Epidermal melanocyte (primary cell): ENCODE results near the gene KCNAB3.
A peak's percentile ranks its signal among the peaks of the same experiment; 100 is the strongest.

Experiments used
- DNase-seq: peaks from one replicate; pipeline ENCODE4 v3.0.0; 2011; ENCODE audit warnings: low spot score; ENCODE audit not compliant: insufficient read length

The KCNAB3 gene

DNA sequence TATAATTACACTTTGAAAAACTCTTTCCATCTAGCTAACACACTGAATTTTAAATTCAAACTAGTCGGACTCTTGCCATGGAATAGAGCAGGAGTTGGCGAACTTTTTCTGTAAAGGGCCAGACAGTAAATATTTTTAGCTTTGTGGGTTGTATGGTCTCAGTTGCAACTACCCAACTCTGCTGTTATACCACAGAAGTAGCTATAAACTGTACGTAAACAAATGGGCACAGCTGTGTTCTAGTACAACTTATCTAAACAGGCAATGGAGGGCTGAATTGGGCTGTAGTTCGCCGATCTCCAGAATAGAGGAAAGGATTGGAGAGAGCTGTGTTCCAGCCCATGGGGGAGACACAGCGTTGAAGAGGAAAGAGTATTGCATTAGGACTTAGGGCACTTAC lies 11.1 kb upstream of the KCNAB3 start:
- DNase-seq = no peak

DNA sequence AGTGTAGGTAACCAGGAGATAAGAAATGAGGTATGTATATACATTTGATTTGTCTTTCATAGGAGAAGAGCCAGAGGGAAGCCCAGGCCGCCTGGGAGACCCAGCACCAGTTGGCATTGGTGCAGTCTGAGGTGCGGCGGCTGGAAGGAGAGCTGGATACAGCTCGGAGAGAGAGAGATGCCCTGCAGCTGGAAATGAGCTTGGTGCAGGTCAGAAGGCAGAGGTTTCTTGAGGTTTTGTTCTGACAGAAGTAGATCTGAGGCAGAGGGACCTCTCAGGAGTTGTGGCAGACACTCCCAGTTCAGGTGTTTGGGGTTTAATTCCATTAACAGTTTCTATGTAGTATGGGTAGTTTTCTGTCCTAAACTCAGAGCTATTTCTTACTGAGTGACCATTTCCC lies 10.4 kb upstream of the KCNAB3 start:
- DNase-seq = no peak

DNA sequence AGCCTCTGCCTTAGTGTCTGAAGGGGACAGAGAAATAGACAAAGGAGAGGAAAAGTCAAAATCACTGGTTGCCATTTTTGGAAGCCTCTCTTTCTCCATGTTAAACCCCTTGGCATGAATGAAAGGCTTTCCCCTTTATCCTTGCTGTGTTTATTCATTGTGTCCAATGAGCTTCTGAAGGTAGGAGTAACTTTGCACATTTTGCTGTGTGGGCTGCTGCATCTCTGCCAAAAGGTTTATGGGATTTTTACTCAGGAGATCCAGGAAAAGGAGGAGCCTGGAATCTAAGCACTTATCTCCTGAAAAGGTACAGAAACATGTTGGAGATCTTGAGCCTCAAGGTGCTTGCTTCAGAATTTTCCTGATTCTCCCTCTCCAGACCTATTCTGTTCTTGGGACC lies 6.2 kb upstream of the KCNAB3 start:
- DNase-seq = no peak

DNA sequence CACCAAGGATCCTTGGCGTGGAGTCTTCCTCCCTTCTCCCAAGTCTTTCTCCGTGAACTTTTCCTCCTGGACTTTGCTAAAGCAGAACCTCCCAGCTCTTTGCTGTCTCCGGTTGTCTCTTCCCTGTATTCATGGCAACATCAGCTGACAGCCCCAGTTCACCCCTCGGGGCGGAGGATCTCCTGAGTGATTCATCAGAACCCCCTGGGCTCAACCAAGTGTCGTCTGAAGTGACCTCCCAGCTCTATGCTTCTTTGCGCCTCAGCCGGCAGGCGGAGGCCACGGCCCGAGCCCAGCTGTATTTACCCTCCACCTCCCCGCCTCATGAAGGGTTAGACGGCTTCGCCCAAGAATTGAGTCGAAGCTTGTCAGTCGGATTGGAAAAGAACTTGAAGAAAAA lies 3.3 kb upstream of the KCNAB3 start:
- peak; percentile 59 for DNase-seq

DNA sequence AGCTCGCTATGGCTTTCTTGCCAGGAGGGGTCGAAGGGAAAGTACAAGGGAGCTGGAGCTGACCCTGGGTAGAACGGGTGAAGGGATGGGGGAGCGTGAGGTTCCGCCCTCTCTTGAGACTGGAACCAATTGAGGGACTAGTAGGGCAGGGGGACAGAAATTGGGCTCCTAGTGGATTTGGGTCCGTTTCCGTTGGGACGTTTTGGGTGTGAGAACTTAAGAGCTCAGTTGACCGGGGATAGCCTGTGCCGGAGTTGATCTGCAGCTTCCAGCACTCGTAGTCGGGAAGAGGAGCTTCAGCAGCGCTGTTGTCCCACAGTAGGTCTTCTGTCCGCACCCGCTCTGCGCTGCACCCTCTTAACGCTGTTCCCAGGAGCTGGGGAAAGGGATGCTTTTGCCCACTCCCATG lies 2.8 kb upstream of the KCNAB3 start:
- DNase-seq = no peak

DNA sequence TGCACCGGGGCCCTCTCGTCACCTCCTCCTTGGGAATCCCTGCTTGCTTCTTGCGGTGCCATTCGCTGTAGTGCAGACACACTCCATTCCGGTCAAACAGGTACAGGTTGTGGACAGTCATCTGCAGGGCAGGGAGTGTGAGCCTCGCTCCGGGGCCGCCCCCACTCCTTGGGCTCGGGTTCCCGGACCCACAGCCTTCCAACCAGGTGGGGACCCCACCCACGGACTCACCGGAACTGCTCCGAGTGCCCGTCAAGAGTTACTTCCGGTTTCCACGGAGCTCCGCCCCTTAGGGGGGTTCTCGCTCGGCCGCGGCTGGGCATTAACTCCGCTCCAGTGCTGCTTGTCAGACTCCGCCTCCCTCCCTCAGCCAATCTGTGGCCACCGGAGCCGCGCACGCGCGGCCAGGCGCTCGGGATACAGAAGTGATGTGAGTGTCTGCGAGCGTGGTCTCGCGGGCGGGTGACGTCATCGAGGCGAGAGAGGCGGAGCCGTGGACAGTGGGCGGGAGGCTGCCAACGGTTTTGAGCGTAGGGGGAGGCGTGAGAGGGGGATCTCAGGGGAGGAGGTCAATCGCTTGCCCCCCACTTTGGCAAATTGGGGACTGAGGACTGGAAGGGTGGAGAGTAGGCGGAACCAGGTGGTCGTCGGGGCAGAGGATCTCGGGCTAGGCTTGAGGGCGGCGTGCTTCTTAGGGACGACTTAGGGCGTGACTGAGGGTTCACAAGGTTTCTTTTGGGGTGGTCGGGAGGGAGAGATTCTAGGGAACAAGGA lies 2.2 kb upstream of the KCNAB3 start, which contains the start of the genes CNTROB and TRAPPC1:
Gene CNTROB (plus strand): TSS at position 498 of the 774 bp plus-strand sequence. CDS start 874 bp downstream, outside the sequence.
Gene TRAPPC1 (minus strand): TSS at position 238 of the 774 bp plus-strand sequence. CDS start 117 bp downstream, at position 121.
- peak; percentile 100 for DNase-seq

DNA sequence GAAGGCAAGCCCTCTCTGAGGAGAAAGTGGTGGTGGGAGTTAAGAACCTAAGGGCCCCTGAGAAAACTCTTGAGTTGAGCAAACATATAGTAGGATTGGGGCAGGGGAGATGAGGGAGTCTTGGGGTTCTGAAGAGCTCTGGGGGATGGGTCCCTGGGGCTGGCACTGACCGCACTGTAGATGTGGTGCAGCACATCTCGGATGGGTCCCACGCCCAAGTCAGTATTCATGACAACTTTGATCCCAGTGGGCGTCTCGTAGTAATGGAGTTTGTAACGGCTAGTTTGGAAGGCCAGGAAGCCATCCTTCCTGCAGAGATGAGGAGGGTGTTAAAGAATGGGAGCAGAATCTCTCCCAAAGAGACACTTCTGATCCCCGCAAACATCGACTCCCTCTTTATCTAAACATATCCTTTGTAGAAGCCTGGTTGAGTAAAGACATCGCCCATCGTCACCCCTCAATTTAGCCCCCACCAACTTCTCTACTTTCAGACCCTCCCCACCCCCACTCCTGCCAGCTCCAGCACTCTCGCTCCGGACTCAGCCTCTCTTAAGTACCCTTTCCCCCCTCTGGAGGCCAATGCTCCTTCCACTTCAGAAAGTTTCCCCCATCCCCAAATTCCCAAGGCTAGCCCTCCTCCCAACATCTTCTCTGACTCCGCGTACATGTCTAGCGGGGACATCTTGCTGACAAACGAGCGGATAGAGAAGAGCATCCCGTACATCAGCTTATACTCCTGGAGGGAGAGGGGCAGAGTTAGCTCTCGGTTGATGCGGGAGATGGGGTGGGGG lies 1.4 kb upstream of the KCNAB3 start:
- DNase-seq = no peak

DNA sequence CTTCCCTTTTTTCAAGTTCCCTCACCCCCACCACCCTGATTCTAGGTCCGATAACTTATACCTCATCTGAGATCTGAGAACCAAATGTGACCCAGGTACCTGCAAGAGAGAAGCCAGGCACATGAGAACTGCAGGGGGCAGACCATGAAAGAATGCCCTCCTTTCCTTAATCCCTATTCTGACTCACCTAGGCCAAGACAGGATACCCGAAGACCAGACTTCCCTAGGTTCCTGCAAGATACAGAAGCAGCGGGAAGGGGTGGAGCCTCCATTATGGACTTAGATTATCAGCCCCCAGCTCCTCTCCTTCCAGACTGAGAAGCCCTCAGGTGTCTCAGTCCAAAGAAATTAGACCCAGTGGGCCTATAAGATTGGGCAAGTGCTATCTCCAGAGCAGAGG lies 2.1 kb downstream of the KCNAB3 start:
- no peak for DNase-seq

DNA sequence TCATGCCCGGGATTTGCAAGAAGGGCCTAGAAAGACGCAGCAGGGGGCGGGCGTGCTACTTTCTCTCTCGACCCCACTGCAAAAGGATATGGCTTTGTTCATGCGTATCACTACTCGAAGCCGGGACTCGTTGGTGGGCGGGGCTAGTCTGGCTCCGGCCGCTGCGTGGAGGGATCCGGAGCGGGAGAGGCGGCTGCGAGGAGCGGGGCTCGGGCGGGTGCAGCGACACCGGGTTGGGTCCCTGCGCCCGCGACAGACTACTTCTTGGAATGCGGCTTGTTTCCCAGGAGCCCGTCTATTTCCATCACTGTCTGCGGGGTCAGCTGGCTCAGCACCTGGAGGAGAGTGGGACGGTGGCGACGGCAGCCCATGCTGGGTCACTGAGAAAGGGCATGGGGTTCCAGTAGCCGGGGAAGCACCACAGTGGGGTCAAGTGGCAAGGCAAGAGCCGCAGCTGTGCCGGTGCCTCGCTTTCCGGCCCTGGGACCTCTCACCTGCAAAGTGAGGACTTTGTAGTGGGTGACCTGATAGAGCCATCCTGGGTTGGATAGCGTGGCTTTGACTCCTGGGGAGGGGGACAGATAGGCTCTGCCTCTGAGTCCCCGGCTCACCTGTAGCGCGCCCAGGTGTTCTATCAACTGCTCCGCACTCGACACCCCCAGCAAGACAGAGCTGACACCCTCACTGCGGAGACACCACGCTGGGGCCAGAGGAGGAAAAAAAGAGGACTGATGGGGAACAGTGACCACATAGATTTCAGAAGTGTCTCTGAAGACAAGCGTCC lies 6.6 kb downstream of the KCNAB3 start:
- DNase-seq = peak; percentile 84

DNA sequence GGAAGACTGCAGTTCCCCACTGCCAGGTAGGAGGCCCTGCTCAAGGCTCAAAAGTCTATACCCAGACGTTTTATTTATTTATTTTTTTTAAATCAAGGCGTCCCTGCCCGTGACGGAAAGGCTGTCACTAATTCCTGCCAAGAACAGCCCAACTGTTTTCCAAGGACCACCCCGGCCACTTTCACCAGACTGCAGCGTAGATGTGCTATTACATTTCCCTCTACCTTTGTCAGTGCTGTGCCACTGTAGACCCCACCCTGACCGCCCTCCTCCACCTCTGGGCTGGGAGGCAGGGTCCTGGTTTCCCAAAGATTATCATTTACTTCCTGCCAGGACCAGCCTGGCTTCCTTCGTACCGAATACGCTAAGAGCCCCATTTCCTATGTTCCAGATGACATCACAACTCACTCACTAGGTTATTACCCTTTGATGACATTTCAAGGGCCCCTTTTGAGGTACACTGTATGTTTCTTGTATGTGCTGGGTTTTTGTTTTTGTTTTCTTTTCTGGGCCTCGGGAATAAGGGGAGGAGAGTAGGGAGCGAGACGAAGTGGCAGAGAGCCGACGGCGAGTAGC lies 7.3 kb downstream of the KCNAB3 start:
- no peak for DNase-seq

DNA sequence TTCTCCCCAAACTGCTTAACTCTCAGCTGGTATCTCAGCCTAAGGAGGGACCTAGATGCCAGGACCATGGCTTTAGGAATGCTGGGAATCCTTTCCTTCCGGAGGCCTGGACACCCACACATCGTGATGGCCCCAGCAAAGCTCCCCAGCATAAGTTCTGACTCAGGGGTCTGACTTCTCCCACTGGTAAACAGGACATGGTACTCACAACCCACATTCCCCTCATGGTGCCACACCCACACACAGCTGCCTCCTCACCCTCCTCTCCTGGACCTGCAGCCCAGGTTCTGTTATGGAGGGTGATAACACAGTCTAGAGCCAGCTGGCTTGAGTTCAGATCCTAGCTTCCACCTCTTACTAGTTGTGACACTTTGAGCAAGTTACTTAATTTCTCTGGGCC lies 12.8 kb downstream of the KCNAB3 start:
- DNase-seq = no peak

DNA sequence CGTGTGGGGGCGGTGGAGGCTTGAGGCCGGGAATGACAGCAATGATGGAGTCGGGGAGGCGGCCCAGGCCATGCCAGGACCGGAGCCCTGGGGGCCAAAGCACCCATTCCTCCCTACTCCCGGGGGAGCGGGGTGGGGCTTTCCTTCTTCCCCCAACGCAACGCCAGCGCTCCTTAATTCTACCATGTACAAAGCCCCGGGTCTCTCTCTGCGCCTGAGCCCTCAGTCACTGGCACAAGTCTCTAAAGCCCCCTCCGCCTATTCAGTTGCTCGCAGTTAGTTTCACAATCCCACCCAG lies 13.3 kb downstream of the KCNAB3 start:
- DNase-seq = no peak

DNA sequence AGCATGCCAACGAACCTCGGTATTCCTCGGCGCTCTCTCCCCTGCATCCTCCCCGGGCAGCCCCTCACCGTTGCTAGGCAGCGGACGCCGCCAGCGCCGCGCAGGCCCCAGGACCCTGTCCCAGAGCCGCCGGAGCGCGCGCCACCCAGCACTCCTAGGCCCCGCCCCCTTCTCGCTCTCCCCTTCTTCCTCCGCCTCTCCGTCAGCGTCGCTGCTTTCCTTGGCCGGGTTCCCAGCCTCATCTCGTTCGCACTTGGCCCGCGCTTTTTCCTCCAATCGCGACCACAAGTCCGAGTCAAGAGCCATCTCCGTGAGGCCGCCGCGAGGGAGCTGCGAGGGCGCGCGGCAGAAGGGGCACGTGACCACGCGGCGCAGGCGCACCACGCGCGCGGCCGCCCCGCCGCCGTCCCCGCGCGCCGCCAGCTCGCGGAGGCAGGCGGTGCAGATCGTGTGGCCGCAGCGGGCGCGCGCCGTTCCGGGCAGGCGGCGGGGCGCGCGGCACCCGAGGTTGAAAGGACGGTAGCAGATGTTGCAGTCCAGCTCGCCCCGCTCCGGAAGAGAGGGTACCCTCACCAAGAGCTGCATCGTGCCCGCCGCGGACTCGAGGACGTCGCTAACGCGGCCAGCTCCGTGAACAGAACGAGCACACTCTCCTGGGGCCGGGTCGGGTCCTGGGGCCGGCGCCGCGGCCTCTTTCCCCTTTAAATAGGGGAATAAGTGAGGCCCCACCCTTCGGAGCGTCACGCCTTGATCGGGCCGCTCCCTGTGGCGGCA lies 13.9 kb downstream of the KCNAB3 start, which contains the start of gene RNF227:
Gene RNF227 (minus strand): TSS at position 679 of the 774 bp plus-strand sequence. CDS start 94 bp downstream, at position 585.
- DNase-seq = peak; percentile 56

DNA sequence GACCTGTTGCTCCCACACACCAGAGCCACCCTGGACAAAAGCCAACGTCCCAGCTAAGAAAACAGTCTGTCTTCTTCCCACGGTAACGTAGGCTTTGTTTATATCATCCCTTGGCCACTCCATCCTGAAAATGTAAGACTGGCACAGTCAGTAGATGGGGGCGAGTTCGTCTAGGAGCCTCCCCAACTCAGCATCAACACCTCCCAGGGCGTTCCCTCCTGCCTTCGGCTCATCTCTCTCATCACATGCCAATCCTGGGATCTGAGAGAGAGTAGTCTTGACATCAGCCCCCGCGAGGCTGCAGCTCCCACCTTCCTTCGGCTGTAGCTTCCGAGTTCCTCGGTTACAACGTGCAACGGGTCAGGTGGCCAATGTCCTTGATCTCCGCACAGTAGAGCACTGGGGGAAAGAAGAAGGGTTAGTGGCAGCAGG lies 14.5 kb downstream of the KCNAB3 start:
- no peak for DNase-seq

DNA sequence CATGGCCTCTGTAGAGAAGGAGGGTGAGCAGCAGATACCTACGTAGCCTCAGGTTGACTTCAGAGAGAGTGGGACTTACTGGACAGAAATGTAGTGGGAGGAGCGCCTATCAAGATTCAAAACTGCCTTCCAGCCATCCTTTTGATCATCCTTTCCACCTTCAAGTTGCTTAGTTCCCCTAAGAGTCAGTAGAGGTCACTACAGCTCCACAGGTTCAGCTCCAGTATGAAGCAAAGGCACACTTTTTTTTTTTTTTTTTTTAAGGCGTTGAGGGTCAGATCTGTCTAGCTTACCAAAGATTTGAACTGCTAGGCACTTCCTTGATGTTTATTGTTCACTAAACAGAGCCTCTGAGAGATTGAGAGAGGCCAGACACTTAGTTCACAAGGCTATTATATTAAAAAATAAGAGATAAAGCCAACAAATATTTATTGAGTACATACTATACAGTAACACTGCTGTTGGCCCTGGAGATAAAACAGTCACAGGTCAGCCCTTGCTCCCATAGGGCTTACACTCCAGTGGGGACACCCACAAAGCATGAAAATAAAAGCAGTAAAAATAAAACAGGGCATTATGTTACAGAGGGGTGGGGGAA lies 16.6 kb downstream of the KCNAB3 start:
- DNase-seq = peak; percentile 52

DNA sequence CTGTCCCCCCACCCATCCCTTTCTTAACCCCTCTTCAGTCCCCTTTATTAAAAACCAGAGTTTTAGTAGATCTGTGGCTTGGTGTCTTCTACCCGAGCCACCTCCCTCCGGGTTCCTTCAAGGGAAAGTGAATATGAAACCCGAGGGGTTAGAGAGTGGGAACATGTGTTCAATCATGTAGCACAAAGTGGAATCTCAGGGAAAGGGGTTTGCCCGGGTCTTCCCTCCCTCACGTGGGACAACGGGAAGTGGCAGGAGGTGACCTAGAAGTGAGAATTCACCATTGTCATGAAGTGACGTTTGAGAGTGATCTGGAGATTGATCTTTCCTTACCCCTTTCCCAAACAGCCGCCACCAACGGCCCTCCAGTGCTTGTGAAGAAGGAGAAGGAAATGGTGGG lies 18.5 kb downstream of the KCNAB3 start:
- DNase-seq = no peak

DNA sequence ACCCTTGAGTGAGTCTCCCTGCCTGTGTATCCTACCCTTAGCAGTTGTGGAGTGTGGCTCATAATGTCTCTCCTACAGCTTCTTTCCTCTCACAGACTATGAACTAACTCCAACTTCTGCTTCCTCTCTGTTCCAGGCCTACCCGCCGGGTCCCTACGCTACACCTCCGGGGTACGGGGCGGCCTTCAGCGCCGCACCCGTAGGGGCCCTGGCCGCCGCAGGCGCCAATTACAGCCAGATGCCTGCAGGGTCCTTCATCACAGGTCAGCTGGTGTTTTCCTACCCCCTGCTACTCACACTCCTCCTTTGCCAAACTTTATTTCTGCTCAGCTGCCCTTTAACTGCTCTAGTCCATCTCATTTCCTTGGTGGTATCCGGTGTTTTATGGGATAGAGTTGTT lies 18.9 kb downstream of the KCNAB3 start:
- no peak for DNase-seq

DNA sequence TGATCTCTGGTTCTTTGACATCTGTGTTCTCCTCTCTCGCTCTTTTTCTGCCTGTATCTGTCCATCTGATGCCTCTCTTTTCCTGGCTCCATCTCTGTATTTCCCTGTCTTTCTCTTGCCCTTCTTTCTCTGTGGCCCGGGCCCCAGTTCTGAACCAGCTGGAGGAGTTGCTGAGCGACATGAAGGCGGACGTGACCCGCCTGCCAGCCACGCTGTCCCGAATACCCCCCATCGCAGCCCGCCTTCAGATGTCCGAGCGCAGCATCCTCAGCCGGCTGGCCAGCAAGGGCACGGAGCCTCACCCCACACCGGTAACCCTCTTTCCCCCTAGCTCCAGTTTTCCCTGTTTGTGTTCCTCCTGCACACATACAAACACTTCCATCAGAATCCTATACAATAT lies 19.4 kb downstream of the KCNAB3 start:
- no peak for DNase-seq

DNA sequence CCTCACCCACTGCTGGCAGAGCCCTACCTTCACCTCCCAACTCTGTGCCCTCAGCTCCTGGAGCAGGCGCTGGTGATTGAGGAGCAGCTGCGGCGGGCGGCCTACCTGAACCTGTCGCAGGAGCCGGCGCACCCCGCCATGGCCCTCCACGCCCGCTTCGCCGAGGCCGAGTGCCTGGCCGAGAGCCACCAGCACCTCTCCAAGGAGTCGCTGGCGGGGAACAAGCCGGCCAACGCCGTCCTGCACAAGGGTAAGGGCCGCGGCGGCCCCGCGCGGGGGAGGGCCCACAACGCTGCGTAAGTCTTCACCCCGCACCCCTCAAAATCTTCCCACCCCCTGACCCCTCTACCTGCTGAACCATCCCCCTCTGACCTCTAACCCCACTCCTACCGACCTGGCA lies 20.6 kb downstream of the KCNAB3 start:
- DNase-seq = no peak
